Endothelial cell of umbilical vein (primary cell): ENCODE measurements around the gene MTX1. TPM values are rescaled to one million over a fixed set of nuclear protein-coding genes. Genes with fewer than 3 reads are reported as not detected.

Experiments used
- BruUV-seq: library from RNA; stranded (reverse); fragments of 400-500 nt; replicated peaks from 2 replicates; lab custom pipeline; 2021; lab: Mats Ljungman, UMichigan
- CTCF ChIA-PET: fragments of 300-600, 350-600 bp; sonication (Branson Sonifier 250); formaldehyde crosslinking; loops from one replicate; lab custom pipeline; 2021; ENCODE audit warnings: antibody characterized with exemption, inconsistent platforms; lab: Charles Lee
- POLR2A ChIA-PET: fragments of 300-600, 350-600 bp; sonication (Branson Sonifier 250); formaldehyde crosslinking; loops from one replicate; lab custom pipeline; 2021; ENCODE audit warnings: antibody characterized with exemption, inconsistent platforms; lab: Charles Lee
- DNase-seq: peaks from one replicate; pipeline ENCODE4 v3.0.0-alpha.2; 2011; ENCODE audit warnings: low read depth, low spot score
- FAIRE-seq: peaks from 2 replicates; lab custom pipeline; 2011; peaks lifted over from hg19 to GRCh38; lab: Jason Lieb, UNC
- H2AFZ ChIP-seq: 2 replicates; pipeline ENCODE4 v1.6.0; 2012; ENCODE audit warnings: low read depth, low read length, control low read depth, inconsistent platforms
- H3K27ac ChIP-seq: 2 replicates; pipeline ENCODE4 v1.5.1; 2011; ENCODE audit warnings: low read depth, mild to moderate bottlenecking, control low read depth, low read length, moderate library complexity; ENCODE audit not compliant: insufficient read depth
- H3K27me3 ChIP-seq, 2 experiments: 2 replicates each; pipeline versions ENCODE4 v1.6.0 to v1.6.1; 2011; ENCODE audit warnings: low read length in 2 of 2, mixed read lengths in 1 of 2; ENCODE audit not compliant: control insufficient read depth in 2 of 2, insufficient read depth in 2 of 2
- H3K36me3 ChIP-seq, 2 experiments: 2 replicates in 1 of 2; 3 replicates in 1 of 2; pipeline ENCODE4 v1.5.1; 2011; ENCODE audit warnings: low read length in 2 of 2, mild to moderate bottlenecking in 1 of 2, moderate library complexity in 1 of 2; ENCODE audit not compliant: control insufficient read depth in 2 of 2, insufficient read depth in 2 of 2; ENCODE audit errors: extremely low read depth in 1 of 2
- H3K4me1 ChIP-seq: 3 replicates; pipeline ENCODE4 v1.5.1; 2011; ENCODE audit warnings: mild to moderate bottlenecking, low read length; ENCODE audit not compliant: control insufficient read depth, insufficient read depth; ENCODE audit errors: extremely low read depth
- H3K4me2 ChIP-seq: 2 replicates; pipeline ENCODE4 v1.6.1; 2011; ENCODE audit warnings: low read length, control low read depth, mixed read lengths; ENCODE audit not compliant: insufficient read depth
- H3K4me3 ChIP-seq, 3 experiments: fragments of 200-600 bp in 1 of 3; sonication (generic), shearing (Covaris generic) in 1 of 3; replicated peaks in 1 of 3; 2 replicates each; pipeline ENCODE4 v1.5.1; 2011 to 2016; ENCODE audit warnings: control low read depth in 3 of 3, low read length in 3 of 3, mild to moderate bottlenecking in 2 of 3, inconsistent platforms in 1 of 3, low read depth in 1 of 3, moderate library complexity in 1 of 3; ENCODE audit not compliant: insufficient read depth in 1 of 3
- H3K79me2 ChIP-seq: 2 replicates; pipeline ENCODE4 v1.6.0; 2012; ENCODE audit warnings: low read length, inconsistent platforms; ENCODE audit not compliant: control insufficient read depth, insufficient read depth
- H3K9ac ChIP-seq: replicated peaks from 2 replicates; pipeline ENCODE3; 2011; ENCODE audit warnings: low read length, control low read depth; ENCODE audit not compliant: insufficient read depth; ENCODE audit errors: extremely low read depth
- H3K9me1 ChIP-seq: replicated peaks from 3 replicates; pipeline ENCODE4 v1.6.0; 2011; ENCODE audit warnings: mild to moderate bottlenecking, low read length; ENCODE audit not compliant: control insufficient read depth, insufficient read depth; ENCODE audit errors: extremely low read depth
- H3K9me3 ChIP-seq: replicated peaks from 2 replicates; pipeline ENCODE4 v1.5.1; 2012; ENCODE audit warnings: low read length, inconsistent platforms; ENCODE audit not compliant: control insufficient read depth, insufficient read depth
- H4K20me1 ChIP-seq: replicated peaks from 2 replicates; pipeline ENCODE3; 2011; ENCODE audit warnings: mild to moderate bottlenecking, low read length; ENCODE audit not compliant: control insufficient read depth, insufficient read depth; ENCODE audit errors: extremely low read depth
- EZH2 ChIP-seq: IDR thresholded peaks from 2 replicates; pipeline ENCODE4 v1.6.1; 2012; ENCODE audit warnings: borderline replicate concordance, low read depth, mild to moderate bottlenecking, moderate library complexity, low read length, inconsistent platforms; ENCODE audit not compliant: severe bottlenecking
- FOS ChIP-seq: IDR thresholded peaks from 2 replicates; pipeline ENCODE4 v1.6.1; 2011; ENCODE audit warnings: mild to moderate bottlenecking, low read length, moderate library complexity, borderline replicate concordance; ENCODE audit not compliant: insufficient read depth
- JUN ChIP-seq: IDR thresholded peaks from 2 replicates; pipeline ENCODE4 v1.6.1; 2011; ENCODE audit warnings: borderline replicate concordance, low read depth; ENCODE audit not compliant: insufficient read length, insufficient read depth
- MYC ChIP-seq: IDR thresholded peaks from one replicate; pipeline ENCODE4 v1.6.1; 2011; ENCODE audit warnings: mild to moderate bottlenecking, low read depth, low read length
- POLR2A ChIP-seq: IDR thresholded peaks from 2 replicates; pipeline ENCODE4 v1.6.1; 2012; ENCODE audit warnings: low read depth, mild to moderate bottlenecking, control low read depth, low read length
- POLR2AphosphoS5 ChIP-seq: IDR thresholded peaks from 2 replicates; pipeline ENCODE4 v1.6.1; 2012; ENCODE audit warnings: low read depth, mild to moderate bottlenecking, control low read depth, low read length, moderate library complexity; ENCODE audit not compliant: insufficient read depth
- dilution Hi-C: fragments of 300-500 bp; cut with MboI; formaldehyde crosslinking; loops from one replicate; pipeline ENCODE4 v1.15.0; 2019; ENCODE audit warnings: low sequenced_read_pairs; ENCODE audit not compliant: extremely low pct_ligation_motif_present
- intact Hi-C: fragments of 100-400 bp; cut with micrococcal nuclease; formaldehyde crosslinking; loops from one replicate; pipeline ENCODE4 v1.10.0; 2022
- polyA plus RNA-seq, 4 experiments: library from polyadenylated mRNA; depleted of rRNA in 3 of 4; stranded (reverse) in 3 of 4; unstranded in 1 of 4; fragments of >200 nt; gene quantifications; 2 replicates each; pipeline versions ENCODE4 v1.2.1 to v1.2.3, GENCODE V29; 2011 to 2012; ENCODE audit warnings: missing spikeins in 1 of 4
- total RNA-seq: library from RNA; stranded (reverse); gene quantifications from 2 replicates; pipeline ENCODE4 v1.2.3, GENCODE V29; 2021
- TF ChIP-seq, protein P1 (sequence below): IDR thresholded peaks from 2 replicates; pipeline ENCODE4 v1.6.1; 2011; ENCODE audit not compliant: insufficient read depth, insufficient read length
- TF ChIP-seq, protein P2 (sequence below), 2 donors: IDR thresholded peaks; 1 replicate in 1 of 2; 2 replicates in 1 of 2; pipeline ENCODE4 v1.5.1; 2011; ENCODE audit warnings: low read length in 2 of 2, mild to moderate bottlenecking in 2 of 2, moderate library complexity in 2 of 2, control low read depth in 1 of 2, inconsistent platforms in 1 of 2, low read depth in 1 of 2; ENCODE audit not compliant: insufficient read depth in 1 of 2; ENCODE audit errors: extremely low read depth in 1 of 2

MTX1 gene
- total and polyA plus RNA-seq, 2 donors (not counting 3 experiments of a cell fraction or from before 2014, with no cell fraction given) = 53.0 to 109 TPM

DNA sequence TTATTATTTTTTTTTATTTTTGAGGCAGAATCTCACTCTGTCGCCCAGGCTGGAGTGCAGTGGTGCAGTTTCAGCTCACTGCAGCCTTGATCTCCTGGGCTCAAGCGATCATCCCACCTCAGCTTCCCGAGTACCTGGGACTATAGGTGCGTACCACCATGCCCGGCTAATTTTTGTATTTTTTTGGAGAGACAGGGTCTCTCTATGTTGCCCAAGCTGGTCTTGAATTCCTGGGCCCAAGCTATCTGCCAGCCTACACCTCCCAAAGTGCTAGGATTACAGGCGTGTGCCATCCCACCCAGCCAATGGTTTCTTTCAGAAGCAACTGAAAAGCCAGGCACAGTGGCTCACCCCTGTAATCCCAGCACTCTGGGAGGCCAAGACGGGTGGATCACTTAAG lies 37.7 kb upstream of the MTX1 start:
- intact Hi-C loops (no loop called here), dilution Hi-C loops (no loop called here)
- no peaks in the 10 kb centered on the region for H4K20me1 ChIP-seq
- no peak overlapping the region for H2AFZ ChIP-seq
- no peak overlapping the region for H3K4me2 ChIP-seq
- H3K79me2 ChIP-seq = peaks cover 16% of the 10 kb centered on the region
- no TSS peak for BruUV-seq
- FAIRE-seq = no peak
- CTCF ChIA-PET = interaction anchor here (1.4 to 8.3 kb wide), 2 partner anchors 76 to 86 kb away, joined by 5 to 673 read pairs; no protein-coding TSS in a partner anchor
- H3K9ac ChIP-seq = no peak overlapping the region
- H3K9me3 ChIP-seq = no peaks in the 10 kb centered on the region
- H3K9me1 ChIP-seq = no peaks in the 10 kb centered on the region
- H3K36me3 ChIP-seq = peaks cover 3 to 9% of the 10 kb centered on the region in 2 experiments
- no peak overlapping the region for H3K27ac ChIP-seq
- POLR2A ChIA-PET = no interaction called here
- TF ChIP-seq POLR2AphosphoS5 (no peak), EZH2 (no peak), MYC (no peak), JUN (no peak), FOS (no peak), POLR2A (no peak)
- TF ChIP-seq, protein P1, sequence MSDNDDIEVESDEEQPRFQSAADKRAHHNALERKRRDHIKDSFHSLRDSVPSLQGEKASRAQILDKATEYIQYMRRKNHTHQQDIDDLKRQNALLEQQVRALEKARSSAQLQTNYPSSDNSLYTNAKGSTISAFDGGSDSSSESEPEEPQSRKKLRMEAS = no peak
- TF ChIP-seq, protein P2, sequence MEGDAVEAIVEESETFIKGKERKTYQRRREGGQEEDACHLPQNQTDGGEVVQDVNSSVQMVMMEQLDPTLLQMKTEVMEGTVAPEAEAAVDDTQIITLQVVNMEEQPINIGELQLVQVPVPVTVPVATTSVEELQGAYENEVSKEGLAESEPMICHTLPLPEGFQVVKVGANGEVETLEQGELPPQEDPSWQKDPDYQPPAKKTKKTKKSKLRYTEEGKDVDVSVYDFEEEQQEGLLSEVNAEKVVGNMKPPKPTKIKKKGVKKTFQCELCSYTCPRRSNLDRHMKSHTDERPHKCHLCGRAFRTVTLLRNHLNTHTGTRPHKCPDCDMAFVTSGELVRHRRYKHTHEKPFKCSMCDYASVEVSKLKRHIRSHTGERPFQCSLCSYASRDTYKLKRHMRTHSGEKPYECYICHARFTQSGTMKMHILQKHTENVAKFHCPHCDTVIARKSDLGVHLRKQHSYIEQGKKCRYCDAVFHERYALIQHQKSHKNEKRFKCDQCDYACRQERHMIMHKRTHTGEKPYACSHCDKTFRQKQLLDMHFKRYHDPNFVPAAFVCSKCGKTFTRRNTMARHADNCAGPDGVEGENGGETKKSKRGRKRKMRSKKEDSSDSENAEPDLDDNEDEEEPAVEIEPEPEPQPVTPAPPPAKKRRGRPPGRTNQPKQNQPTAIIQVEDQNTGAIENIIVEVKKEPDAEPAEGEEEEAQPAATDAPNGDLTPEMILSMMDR (IDR thresholded peaks at IDR 0.05; ENCODE audit: extremely low read depth in 1 of 2, insufficient read depth in 1 of 2, low read depth in 1 of 2, low read length in 2 of 2) = no peak
- no peak overlapping the region for H3K4me3 ChIP-seq
- no peak for DNase-seq
- H3K27me3 ChIP-seq = no peaks in the 10 kb centered on the region
- peaks cover 26% of the 10 kb centered on the region for H3K4me1 ChIP-seq
